ENCODE data around the gene ATP13A4.

GRCh38 chr3:193548406-193548805, 6.3 kb downstream of the ATP13A4 start:
- TF ChIP-seq, protein P1, sequence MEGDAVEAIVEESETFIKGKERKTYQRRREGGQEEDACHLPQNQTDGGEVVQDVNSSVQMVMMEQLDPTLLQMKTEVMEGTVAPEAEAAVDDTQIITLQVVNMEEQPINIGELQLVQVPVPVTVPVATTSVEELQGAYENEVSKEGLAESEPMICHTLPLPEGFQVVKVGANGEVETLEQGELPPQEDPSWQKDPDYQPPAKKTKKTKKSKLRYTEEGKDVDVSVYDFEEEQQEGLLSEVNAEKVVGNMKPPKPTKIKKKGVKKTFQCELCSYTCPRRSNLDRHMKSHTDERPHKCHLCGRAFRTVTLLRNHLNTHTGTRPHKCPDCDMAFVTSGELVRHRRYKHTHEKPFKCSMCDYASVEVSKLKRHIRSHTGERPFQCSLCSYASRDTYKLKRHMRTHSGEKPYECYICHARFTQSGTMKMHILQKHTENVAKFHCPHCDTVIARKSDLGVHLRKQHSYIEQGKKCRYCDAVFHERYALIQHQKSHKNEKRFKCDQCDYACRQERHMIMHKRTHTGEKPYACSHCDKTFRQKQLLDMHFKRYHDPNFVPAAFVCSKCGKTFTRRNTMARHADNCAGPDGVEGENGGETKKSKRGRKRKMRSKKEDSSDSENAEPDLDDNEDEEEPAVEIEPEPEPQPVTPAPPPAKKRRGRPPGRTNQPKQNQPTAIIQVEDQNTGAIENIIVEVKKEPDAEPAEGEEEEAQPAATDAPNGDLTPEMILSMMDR (conservative IDR thresholded peaks at IDR 0.05) = no peak
- TF ChIP-seq ZFX (IDR thresholded peaks at IDR 0.05) = no peak
